Right renal cortex interstitium (tissue), 3 donors: Measurements from ENCODE around the gene SOCS1. TPM values are rescaled to one million over a fixed set of nuclear protein-coding genes. Genes with fewer than 3 reads are reported as not detected.

Experiments
- DNase-seq, 3 donors: peaks; one replicate each; pipeline ENCODE4 v3.0.0-alpha.2; 2013; ENCODE audit warnings: low read depth in 3 of 3, low spot score in 2 of 3
- polyA plus RNA-seq, 3 donors: library from polyadenylated mRNA; unstranded; fragments of 120-200 nt; gene quantifications; one replicate each; pipeline ENCODE4 v1.2.1, GENCODE V29; 2013; ENCODE audit not compliant: insufficient read length in 3 of 3

SOCS1 gene
- polyA plus RNA-seq, 3 donors, result 3.4 to 6.6 (median 4.9) TPM

- DNase-seq, result no peak
Observed at GRCh38 chr16:11208916-11209665, 46.9 kb downstream of the SOCS1 start.

DNA sequence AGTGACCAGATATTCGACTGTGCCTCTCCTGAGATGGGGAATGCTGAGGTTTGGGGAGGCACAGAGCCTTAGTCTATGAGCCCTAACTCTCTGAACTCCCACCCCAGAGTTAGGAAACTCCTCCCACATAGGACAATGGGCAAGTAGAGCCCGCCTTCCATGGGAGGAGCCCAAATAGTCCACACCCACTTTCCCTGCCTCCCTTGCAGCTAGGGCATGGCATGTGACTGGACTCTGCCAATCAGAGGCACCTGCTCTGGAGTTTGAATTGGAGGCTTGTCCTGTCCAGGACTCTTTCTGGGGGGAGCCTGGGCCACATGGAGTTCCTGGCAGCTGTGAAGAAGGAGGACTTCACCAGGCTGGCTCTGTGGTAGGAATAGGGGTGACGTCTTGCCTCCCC lies 48.4 kb downstream of the SOCS1 start:
- no peak for DNase-seq

DNA sequence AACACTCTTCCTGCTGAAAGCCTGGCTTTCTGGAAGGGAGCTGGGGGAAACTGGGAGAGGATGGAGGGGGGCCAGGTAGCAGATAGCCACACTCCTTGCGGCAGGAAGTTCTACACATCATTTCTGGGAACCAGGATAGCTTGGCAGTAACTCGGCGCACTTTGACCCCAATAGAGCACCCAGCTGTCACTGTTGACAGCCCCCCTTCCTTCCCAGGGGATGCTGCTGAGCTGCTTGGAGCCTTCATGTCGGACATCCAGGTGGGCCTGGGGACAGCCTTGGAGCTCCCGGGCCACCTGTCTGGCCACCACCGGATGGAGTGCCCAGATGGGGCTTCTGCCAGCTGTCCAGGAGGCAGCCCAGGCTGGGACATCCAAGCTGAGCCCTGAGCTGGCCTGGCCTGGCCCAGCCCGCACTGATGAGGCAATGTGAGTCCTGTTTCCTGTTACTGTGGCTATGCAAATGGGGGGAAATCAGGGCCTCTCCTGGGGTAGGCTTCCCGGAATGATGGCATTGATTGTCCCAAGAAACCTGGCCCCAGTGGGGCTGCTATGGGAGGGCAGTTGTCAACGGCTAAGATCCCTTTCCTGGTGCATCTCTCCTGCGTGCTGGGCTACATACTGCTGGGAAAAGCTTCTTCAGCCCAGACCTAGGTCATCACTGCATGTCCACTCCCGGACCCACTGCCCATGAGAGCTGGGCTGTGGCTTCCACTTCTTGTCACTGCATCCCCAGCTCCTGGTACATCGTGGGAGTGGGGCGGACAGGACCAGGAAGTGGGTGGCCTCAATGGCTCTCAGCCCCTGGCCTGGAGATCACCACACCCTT lies 50.0 kb downstream of the SOCS1 start:
- no peak for DNase-seq

- DNase-seq, result no peak
Observed at GRCh38 chr16:11205065-11205699, 50.8 kb downstream of the SOCS1 start.

GRCh38 chr16:11204513-11205047 lies 51.4 kb downstream of the SOCS1 start:
- no peak for DNase-seq

Other genes with a start within 250 kb of the SOCS1 start
- not detected for gene TNP2, start 13.1 kb upstream of the SOCS1 start, polyA plus RNA-seq
- gene PRM3, start 17.4 kb upstream of the SOCS1 start, polyA plus RNA-seq, result not detected
- gene PRM2, start 20.3 kb upstream of the SOCS1 start, polyA plus RNA-seq, result not detected
- not detected for gene PRM1, start 25.1 kb upstream of the SOCS1 start, polyA plus RNA-seq
- gene RMI2, start 89.3 kb upstream of the SOCS1 start, polyA plus RNA-seq, result 10 to 100 TPM; 26.3 to 37.1 (median 26.7) TPM